Transverse colon (tissue), 4 donors: Measurements from ENCODE around the gene OLFM3. TPM values are rescaled to one million over a fixed set of nuclear protein-coding genes. Genes with fewer than 3 reads are reported as not detected.

ENCODE experiments used
- DNase-seq: peaks from one replicate; pipeline ENCODE4 v3.0.0-alpha.2; 2019
- H3K27ac ChIP-seq, 4 donors: fragments of 200-600 bp; sonication (generic); 2 replicates each; pipeline ENCODE4 v1.5.1; 2016 to 2018; ENCODE audit warnings: inconsistent platforms in 4 of 4
- H3K27me3 ChIP-seq: fragments of 200-600 bp; sonication (generic); 2 replicates; pipeline ENCODE4 v1.5.1; 2017; ENCODE audit warnings: inconsistent platforms
- H3K36me3 ChIP-seq, 4 donors: fragments of 200-600 bp; sonication (generic); 2 replicates each; pipeline ENCODE4 v1.5.1; 2017 to 2019; ENCODE audit warnings: inconsistent platforms in 4 of 4
- H3K4me1 ChIP-seq, 4 donors: fragments of 200-600 bp; sonication (generic); 2 replicates each; pipeline ENCODE4 v1.5.1; 2017 to 2020; ENCODE audit warnings: inconsistent platforms in 4 of 4
- H3K4me3 ChIP-seq, 4 donors: fragments of 200-600 bp; sonication (generic); 1 replicate in 1 of 4; 2 replicates in 3 of 4; pipeline versions ENCODE4 v1.5.1 to v1.6.1; 2017 to 2019; ENCODE audit warnings: inconsistent platforms in 4 of 4
- H3K9me3 ChIP-seq, 2 donors: fragments of 200-600 bp; sonication (generic); 2 replicates each; pipeline ENCODE4 v1.5.1; 2017 to 2019; ENCODE audit warnings: inconsistent platforms in 2 of 2
- EP300 ChIP-seq: sonication (generic); formaldehyde crosslinking; IDR thresholded peaks from one replicate; pipeline ENCODE4 v1.6.1; 2017; ENCODE audit warnings: antibody characterized with exemption, low read depth
- POLR2A ChIP-seq: fragments of 450-650 bp; IDR thresholded peaks from one replicate; pipeline ENCODE4 v1.6.1; 2016; ENCODE audit warnings: antibody characterized with exemption, mild to moderate bottlenecking, moderate library complexity
- POLR2AphosphoS5 ChIP-seq, 3 donors: sonication (generic); formaldehyde crosslinking; IDR thresholded peaks; one replicate each; pipeline ENCODE4 v1.6.1; 2016; ENCODE audit warnings: antibody characterized with exemption in 3 of 3
- WGBS, 2 donors: methylation state at CpG; one replicate each; pipeline ENCODE4 v1.1.5; 2018; ENCODE audit warnings: low coverage in 1 of 2; 5-methylcytosine and 5-hydroxymethylcytosine counted together
- in situ Hi-C, 4 donors: fragments of 200-750 bp; cut with MboI; loops; one replicate each; pipeline versions ENCODE4 v1.15.0 to v1.15.1; 2017; ENCODE audit warnings: low sequenced_read_pairs in 3 of 4, low pct_ligation_motif_present in 1 of 4, low pct_unique_long_range_greater_than_20kb in 1 of 4
- intact Hi-C: fragments of 100-400 bp; cut with DNase I; formaldehyde crosslinking; loops from one replicate; pipeline ENCODE4 v1.15.1; 2023; ENCODE audit warnings: low total_unique reads
- total RNA-seq, 4 donors: library from RNA; depleted of rRNA; stranded (reverse); fragments of >200 nt; gene quantifications; one replicate each; pipeline ENCODE4 v1.1.0, GENCODE V29; 2016
- TF ChIP-seq, protein P1 (sequence below), 5 experiments: fragments of 200-600 bp in 3 of 5; fragments of 450-650 bp in 2 of 5; sonication (generic) in 3 of 5; IDR thresholded peaks; 1 replicate in 2 of 5; 2 replicates in 3 of 5; pipeline ENCODE4 v1.5.1; 2016 to 2017; ENCODE audit warnings: antibody characterized with exemption in 5 of 5, inconsistent platforms in 3 of 5, mild to moderate bottlenecking in 2 of 5, moderate library complexity in 1 of 5

OLFM3 gene
- total RNA-seq, 4 donors from 2014 or later, result 0.55 TPM; not detected in 3

DNA sequence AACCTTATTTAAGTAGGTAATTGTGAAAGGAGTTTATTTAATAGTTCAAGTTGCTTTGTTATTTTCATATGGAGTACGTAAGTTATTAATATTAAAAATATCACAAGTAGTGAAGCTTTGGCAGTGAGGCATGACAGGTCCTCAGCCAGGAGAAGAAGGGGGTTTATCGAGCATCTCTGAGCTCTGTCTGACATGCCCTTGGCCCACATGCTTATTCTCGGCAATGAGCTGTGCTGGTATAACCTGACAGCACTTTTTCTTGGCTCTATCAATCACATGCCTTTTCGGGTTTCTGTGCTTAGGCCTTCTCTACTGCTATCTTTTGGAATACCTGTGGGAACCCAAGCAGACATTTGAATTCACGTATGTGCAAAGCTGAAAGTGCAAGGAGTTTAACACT, 84.8 kb downstream of the OLFM3 start:
- no peak overlapping the region for H3K27ac ChIP-seq
- in situ Hi-C loops, result no loop called here
- WGBS, 2 donors, result 83 to 87% methylated on average over 1 to 5 of the region's 5 CpGs

DNA sequence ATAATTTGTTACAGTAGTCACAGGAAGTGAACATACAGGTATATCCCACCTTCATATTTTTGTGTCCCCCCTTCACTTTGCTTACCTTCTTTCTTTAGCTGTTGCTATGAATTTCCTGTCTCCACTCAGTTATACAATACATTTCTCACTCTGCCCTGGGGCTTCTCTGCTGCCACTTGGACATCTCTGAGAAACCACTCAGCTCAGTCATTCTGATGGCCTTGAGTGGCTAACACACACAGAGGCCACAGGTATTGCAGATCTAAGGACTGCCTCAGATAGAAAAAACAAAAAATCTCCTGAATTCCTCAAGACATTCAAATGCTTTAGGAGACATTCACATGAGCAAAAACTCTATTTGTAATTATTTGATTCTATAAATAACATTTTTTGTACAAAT, 87.7 kb downstream of the OLFM3 start:
- in situ Hi-C loops (no loop called here), intact Hi-C loops (no loop called here)
- Histone ChIP-seq H3K4me1 (peaks cover 0 to 5% (median 0%) of the 10 kb centered on the region in 4 donors), H3K27ac (no peak overlapping the region), H3K36me3 (no peaks in the 10 kb centered on the region), H3K4me3 (no peak overlapping the region), H3K27me3 (no peaks in the 10 kb centered on the region), H3K9me3 (no peaks in the 10 kb centered on the region)
- DNase-seq, result no peak
- no peak for TF ChIP-seq EP300
- TF ChIP-seq, protein P1, sequence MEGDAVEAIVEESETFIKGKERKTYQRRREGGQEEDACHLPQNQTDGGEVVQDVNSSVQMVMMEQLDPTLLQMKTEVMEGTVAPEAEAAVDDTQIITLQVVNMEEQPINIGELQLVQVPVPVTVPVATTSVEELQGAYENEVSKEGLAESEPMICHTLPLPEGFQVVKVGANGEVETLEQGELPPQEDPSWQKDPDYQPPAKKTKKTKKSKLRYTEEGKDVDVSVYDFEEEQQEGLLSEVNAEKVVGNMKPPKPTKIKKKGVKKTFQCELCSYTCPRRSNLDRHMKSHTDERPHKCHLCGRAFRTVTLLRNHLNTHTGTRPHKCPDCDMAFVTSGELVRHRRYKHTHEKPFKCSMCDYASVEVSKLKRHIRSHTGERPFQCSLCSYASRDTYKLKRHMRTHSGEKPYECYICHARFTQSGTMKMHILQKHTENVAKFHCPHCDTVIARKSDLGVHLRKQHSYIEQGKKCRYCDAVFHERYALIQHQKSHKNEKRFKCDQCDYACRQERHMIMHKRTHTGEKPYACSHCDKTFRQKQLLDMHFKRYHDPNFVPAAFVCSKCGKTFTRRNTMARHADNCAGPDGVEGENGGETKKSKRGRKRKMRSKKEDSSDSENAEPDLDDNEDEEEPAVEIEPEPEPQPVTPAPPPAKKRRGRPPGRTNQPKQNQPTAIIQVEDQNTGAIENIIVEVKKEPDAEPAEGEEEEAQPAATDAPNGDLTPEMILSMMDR (IDR thresholded peaks at IDR 0.05), result no peak

More for the DNA sequence above, 84.8 kb downstream of the OLFM3 start:
- H3K4me3 ChIP-seq, result no peak overlapping the region
- no peaks in the 10 kb centered on the region for H3K4me1 ChIP-seq
- no peaks in the 10 kb centered on the region for H3K9me3 ChIP-seq
- H3K36me3 ChIP-seq, result no peaks in the 10 kb centered on the region
- intact Hi-C loops, result no loop called here
- no peaks in the 10 kb centered on the region for H3K27me3 ChIP-seq
- DNase-seq, result no peak
- TF ChIP-seq POLR2A, result no peak

- H3K4me3 ChIP-seq, result no peak overlapping the region
- no peaks in the 10 kb centered on the region for H3K36me3 ChIP-seq
- peaks cover 0 to 5% (median 0%) of the 10 kb centered on the region in 4 donors for H3K4me1 ChIP-seq
- TF ChIP-seq, protein P1 (IDR thresholded peaks at IDR 0.05), result no peak
- TF ChIP-seq POLR2AphosphoS5 (IDR thresholded peaks at IDR 0.05) (no peak), POLR2A (no peak), EP300 (no peak)
- DNase-seq, result no peak
- WGBS, 2 donors, result 76 to 100% methylated on average over 2 of the region's 2 CpGs
- H3K9me3 ChIP-seq, result no peaks in the 10 kb centered on the region
- no peaks in the 10 kb centered on the region for H3K27me3 ChIP-seq
- intact Hi-C loops, result no loop called here
- H3K27ac ChIP-seq, result no peak overlapping the region
- in situ Hi-C loops, result no loop called here
These were observed 89.5 kb downstream of the OLFM3 start for GRCh38 chr1:101907264-101907663.

GRCh38 chr1:101905283-101905835, 91.4 kb downstream of the OLFM3 start:
- Histone ChIP-seq H3K4me3 (no peak overlapping the region), H3K27me3 (no peaks in the 10 kb centered on the region), H3K9me3 (no peaks in the 10 kb centered on the region), H3K27ac (no peak overlapping the region), H3K4me1 (peaks cover 0 to 5% (median 0%) of the 10 kb centered on the region in 4 donors), H3K36me3 (no peaks in the 10 kb centered on the region)
- TF ChIP-seq, protein P1 (IDR thresholded peaks at IDR 0.05), result no peak
- TF ChIP-seq POLR2AphosphoS5 (IDR thresholded peaks at IDR 0.05), result no peak
- TF ChIP-seq EP300, result no peak
- intact Hi-C loops (no loop called here), in situ Hi-C loops (no loop called here)
- WGBS, 2 donors, result 40 to 67% methylated on average over 1 to 2 of the region's 2 CpGs
- no peak for DNase-seq

- Histone ChIP-seq H3K27ac (no peak overlapping the region), H3K36me3 (no peaks in the 10 kb centered on the region), H3K4me1 (peaks cover 0 to 5% (median 0%) of the 10 kb centered on the region in 4 donors), H3K27me3 (no peaks in the 10 kb centered on the region), H3K9me3 (no peaks in the 10 kb centered on the region), H3K4me3 (no peak overlapping the region)
- intact Hi-C loops, result no loop called here
- TF ChIP-seq POLR2AphosphoS5 (IDR thresholded peaks at IDR 0.05) (no peak), EP300 (no peak), POLR2A (no peak)
- TF ChIP-seq, protein P1 (IDR thresholded peaks at IDR 0.05), result no peak
- 70 to 87% methylated on average over 1 of the region's 1 CpG for WGBS, 2 donors
- in situ Hi-C loops, result no loop called here
- no peak for DNase-seq
These were observed 94.5 kb downstream of the OLFM3 start for GRCh38 chr1:101902199-101902598.
